ENCODE results near the gene OR2F1. TPM values are rescaled to one million over a fixed set of nuclear protein-coding genes. Genes with fewer than 3 reads are reported as not detected.

Gene OR2F1
- polyA plus RNA-seq, 2 of the 4 experiments (the other 2 are of a cell fraction): not detected

DNA sequence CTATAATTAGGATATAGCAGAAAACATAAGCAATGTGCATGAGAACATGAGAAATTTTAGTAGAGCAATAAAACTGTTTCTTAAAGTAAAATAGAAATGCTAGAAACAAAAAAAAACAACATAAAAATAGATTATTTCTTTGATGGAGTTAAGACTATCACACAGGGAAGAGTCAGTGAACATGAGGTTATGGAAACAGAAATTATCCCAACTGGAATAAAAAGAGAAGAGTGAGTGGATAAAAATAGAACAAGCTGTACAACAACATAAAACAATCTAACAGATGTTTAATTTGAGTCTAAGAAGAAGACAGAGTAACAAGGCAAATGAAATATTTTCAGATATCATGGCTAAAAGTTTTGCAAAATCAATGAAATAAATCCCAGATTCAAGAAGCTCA lies 38.0 kb downstream of the OR2F1 start:
- no peak for DNase-seq (ENCODE audit: low read depth in 1 of 2, low spot score in 1 of 2)
- Histone ChIP-seq H3K4me2 (no peak overlapping the region), H3K27ac (no peak overlapping the region), H3K4me3 (no peak overlapping the region), H3K4me1 (no peaks in the 10 kb centered on the region), H3K9me3 (0 out of 3 replicates have a peak, but pooled peaks cover 5% of the 10 kb centered on the region)
- peak; percentile 54 for FAIRE-seq
- no peak for TF ChIP-seq POLR2A (IDR thresholded peaks at IDR 0.05; ENCODE audit: low read length)
- no peak for TF ChIP-seq HEYL (CRISPR knock-in tag; IDR thresholded peaks at IDR 0.05)
- no peak for TF ChIP-seq SREBF2 (IDR thresholded peaks at IDR 0.05)
- no peak for TF ChIP-seq RNF2 (IDR thresholded peaks at IDR 0.05; ENCODE audit: borderline replicate concordance, low read depth)
- no peak for TF ChIP-seq EHMT2 (IDR thresholded peaks at IDR 0.05; ENCODE audit: low read depth)
- TF ChIP-seq, protein P1, sequence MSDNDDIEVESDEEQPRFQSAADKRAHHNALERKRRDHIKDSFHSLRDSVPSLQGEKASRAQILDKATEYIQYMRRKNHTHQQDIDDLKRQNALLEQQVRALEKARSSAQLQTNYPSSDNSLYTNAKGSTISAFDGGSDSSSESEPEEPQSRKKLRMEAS (IDR thresholded peaks at IDR 0.05): no peak
- TF ChIP-seq RFX5 (IDR thresholded peaks at IDR 0.05): no peak
- no peak for TF ChIP-seq EP300 (IDR thresholded peaks at IDR 0.05)
- TF ChIP-seq, protein P2, sequence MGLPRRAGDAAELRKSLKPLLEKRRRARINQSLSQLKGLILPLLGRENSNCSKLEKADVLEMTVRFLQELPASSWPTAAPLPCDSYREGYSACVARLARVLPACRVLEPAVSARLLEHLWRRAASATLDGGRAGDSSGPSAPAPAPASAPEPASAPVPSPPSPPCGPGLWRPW (IDR thresholded peaks at IDR 0.05): no peak
- no peak for TF ChIP-seq ZFP36 (IDR thresholded peaks at IDR 0.05; ENCODE audit: borderline replicate concordance, partially characterized antibody)
- no peak for TF ChIP-seq RARB (CRISPR knock-in tag; IDR thresholded peaks at IDR 0.05)
- TF ChIP-seq, protein P3, sequence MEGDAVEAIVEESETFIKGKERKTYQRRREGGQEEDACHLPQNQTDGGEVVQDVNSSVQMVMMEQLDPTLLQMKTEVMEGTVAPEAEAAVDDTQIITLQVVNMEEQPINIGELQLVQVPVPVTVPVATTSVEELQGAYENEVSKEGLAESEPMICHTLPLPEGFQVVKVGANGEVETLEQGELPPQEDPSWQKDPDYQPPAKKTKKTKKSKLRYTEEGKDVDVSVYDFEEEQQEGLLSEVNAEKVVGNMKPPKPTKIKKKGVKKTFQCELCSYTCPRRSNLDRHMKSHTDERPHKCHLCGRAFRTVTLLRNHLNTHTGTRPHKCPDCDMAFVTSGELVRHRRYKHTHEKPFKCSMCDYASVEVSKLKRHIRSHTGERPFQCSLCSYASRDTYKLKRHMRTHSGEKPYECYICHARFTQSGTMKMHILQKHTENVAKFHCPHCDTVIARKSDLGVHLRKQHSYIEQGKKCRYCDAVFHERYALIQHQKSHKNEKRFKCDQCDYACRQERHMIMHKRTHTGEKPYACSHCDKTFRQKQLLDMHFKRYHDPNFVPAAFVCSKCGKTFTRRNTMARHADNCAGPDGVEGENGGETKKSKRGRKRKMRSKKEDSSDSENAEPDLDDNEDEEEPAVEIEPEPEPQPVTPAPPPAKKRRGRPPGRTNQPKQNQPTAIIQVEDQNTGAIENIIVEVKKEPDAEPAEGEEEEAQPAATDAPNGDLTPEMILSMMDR (IDR thresholded peaks at IDR 0.05): no peak
- no peak for TF ChIP-seq KDM5A (IDR thresholded peaks at IDR 0.05)
- no peak for TF ChIP-seq HDAC2 (IDR thresholded peaks at IDR 0.05)
- TF ChIP-seq ZSCAN20 (CRISPR knock-in tag; IDR thresholded peaks at IDR 0.05): no peak
- ChIA-PET POLR2A (no interaction called here), CTCF (no interaction called here)
- ATAC-seq: no peak

DNA sequence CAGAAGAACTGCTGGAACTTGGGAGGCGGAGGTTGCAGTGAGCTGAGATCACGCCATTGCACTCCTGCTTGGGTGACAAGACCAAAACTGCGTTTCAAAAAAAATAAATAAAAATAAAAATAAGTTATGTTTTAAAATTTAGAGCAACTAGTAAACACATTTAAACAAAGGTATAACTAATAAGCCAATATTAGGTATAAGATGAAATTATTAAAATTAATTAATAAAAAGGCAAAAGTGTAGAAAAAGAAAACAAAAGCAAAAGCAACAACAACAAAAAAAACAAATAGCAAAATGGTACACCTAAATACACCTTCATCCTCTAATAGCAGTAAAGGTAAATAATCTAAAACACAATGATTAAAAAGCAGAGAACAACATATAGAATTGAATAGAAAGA lies 39.3 kb downstream of the OR2F1 start:
- DNase-seq (ENCODE audit: low read depth in 1 of 2, low spot score in 1 of 2) (no peak), ATAC-seq (no peak), FAIRE-seq (no peak)
- ChIA-PET CTCF (no interaction called here), POLR2A (no interaction called here)
- Histone ChIP-seq H3K4me2 (no peak overlapping the region), H3K4me1 (no peaks in the 10 kb centered on the region), H3K9me3 (0 out of 3 replicates have a peak, but pooled peaks cover 5% of the 10 kb centered on the region), H3K27ac (no peak overlapping the region), H3K4me3 (no peak overlapping the region)
- TF ChIP-seq POLR2AphosphoS2 (conservative IDR thresholded peaks at IDR 0.05; ENCODE audit: low read length) (no peak), EP300 (IDR thresholded peaks at IDR 0.05) (no peak), HEYL (CRISPR knock-in tag; IDR thresholded peaks at IDR 0.05) (no peak), JUNB (IDR thresholded peaks at IDR 0.05) (no peak)
- TF ChIP-seq, protein P4, sequence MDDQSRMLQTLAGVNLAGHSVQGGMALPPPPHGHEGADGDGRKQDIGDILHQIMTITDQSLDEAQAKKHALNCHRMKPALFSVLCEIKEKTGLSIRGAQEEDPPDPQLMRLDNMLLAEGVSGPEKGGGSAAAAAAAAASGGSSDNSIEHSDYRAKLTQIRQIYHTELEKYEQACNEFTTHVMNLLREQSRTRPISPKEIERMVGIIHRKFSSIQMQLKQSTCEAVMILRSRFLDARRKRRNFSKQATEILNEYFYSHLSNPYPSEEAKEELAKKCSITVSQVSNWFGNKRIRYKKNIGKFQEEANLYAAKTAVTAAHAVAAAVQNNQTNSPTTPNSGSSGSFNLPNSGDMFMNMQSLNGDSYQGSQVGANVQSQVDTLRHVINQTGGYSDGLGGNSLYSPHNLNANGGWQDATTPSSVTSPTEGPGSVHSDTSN (IDR thresholded peaks at IDR 0.05): no peak
- TF ChIP-seq, protein P2 (IDR thresholded peaks at IDR 0.05): no peak
- WGBS (ENCODE audit: missing lambda C conversion rate): 70% methylated on average over 3 of the region's 3 CpGs

DNA sequence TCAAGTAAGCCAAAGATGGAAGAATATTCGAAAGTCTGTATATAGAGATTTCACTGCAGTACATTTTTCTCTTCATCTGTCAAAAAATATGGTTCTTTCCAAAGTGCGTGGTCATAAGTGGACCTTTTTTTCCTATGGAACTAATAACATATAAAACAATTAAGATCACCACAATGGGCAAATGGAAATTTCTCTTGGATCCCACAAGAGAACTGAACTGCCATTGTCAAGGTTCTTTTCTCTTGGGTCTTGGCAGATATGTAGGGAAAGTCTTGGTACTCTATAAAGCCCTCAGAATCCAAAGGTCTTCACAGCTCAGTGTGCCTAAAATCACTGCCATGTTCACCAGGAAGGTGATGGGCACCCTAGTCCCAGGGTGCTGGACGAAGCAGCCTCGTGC lies 45.4 kb downstream of the OR2F1 start, which contains the start of gene OR6B1:
TSS of gene OR6B1 (plus strand) at position 301 of the 400 bp plus-strand sequence. CDS start 3,677 bp downstream, outside the sequence.
- Histone ChIP-seq H3K4me3 (no peak within 1 kb of the TSS), H3K4me2 (no peak within 1 kb of the TSS), H3K9me3 (no peaks in the 10 kb centered on the region), H3K4me1 (no peaks in the 10 kb centered on the region), H3K27ac (no peak within 1 kb of the TSS)
- DNase-seq (ENCODE audit: low read depth in 1 of 2, low spot score in 1 of 2): no peak
- POLR2A ChIA-PET: no interaction called here
- CTCF ChIA-PET: interaction anchor here (1.6 kb wide), 1 partner anchor 98 kb away, joined by 4 read pairs; the partner anchor contains the start of gene TCAF1
- WGBS (ENCODE audit: missing lambda C conversion rate): 15% methylated on average over 4 of the region's 4 CpGs
- FAIRE-seq: no peak
- no peak for TF ChIP-seq CBX2 (IDR thresholded peaks at IDR 0.05; ENCODE audit: borderline replicate concordance, low read depth)
- TF ChIP-seq ZC3H11A (IDR thresholded peaks at IDR 0.05): no peak
- no peak for TF ChIP-seq JUN (IDR thresholded peaks at IDR 0.05)
- TF ChIP-seq EHF (CRISPR knock-in tag; IDR thresholded peaks at IDR 0.05): no peak
- no peak for TF ChIP-seq SREBF2 (IDR thresholded peaks at IDR 0.05)
- TF ChIP-seq MYC (IDR thresholded peaks at IDR 0.05; ENCODE audit: borderline replicate concordance, low read length): no peak
- no peak for TF ChIP-seq RCOR1 (IDR thresholded peaks at IDR 0.05; ENCODE audit: low read depth, low read length)
- no peak for ATAC-seq
